Tibial artery (tissue), 4 donors: ENCODE measurements around the gene ASXL2.

Source experiments
- DNase-seq, 2 donors: peaks; one replicate each; pipeline ENCODE4 v3.0.0-alpha.2; 2019
- H3K27ac ChIP-seq, 2 donors: fragments of 200-600 bp; sonication (generic) in 1 of 2; 1 replicate in 1 of 2; 2 replicates in 1 of 2; pipeline ENCODE4 v1.5.1; 2018 to 2019; ENCODE audit warnings: mild to moderate bottlenecking in 1 of 2
- H3K27me3 ChIP-seq, 2 donors: fragments of 200-600 bp; sonication (generic) in 1 of 2; one replicate each; pipeline versions ENCODE4 v1.5.1 to v1.6.0; 2016 to 2019
- H3K36me3 ChIP-seq, 3 donors: fragments of 200-600 bp; sonication (generic) in 2 of 3; one replicate each; pipeline ENCODE4 v1.5.1; 2016 to 2019; ENCODE audit warnings: mild to moderate bottlenecking in 2 of 3
- H3K4me1 ChIP-seq, 4 donors: fragments of 200-600 bp; sonication (generic) in 2 of 4; 1 replicate in 3 of 4; 2 replicates in 1 of 4; pipeline ENCODE4 v1.5.1; 2016 to 2019
- H3K4me3 ChIP-seq, 2 donors: fragments of 200-600 bp; sonication (generic) in 1 of 2; 1 replicate in 1 of 2; 2 replicates in 1 of 2; pipeline ENCODE4 v1.5.1; 2018 to 2019; ENCODE audit warnings: mild to moderate bottlenecking in 2 of 2
- H3K9me3 ChIP-seq, 3 donors: fragments of 200-600 bp; sonication (generic) in 1 of 3; one replicate each; pipeline ENCODE4 v1.5.1; 2016 to 2019
- intact Hi-C: fragments of 100-400 bp; cut with DNase I; formaldehyde crosslinking; loops from one replicate; pipeline ENCODE4 v1.15.0; 2023; ENCODE audit warnings: low total_unique reads
- TF ChIP-seq, protein P1 (sequence below), 2 experiments: fragments of 200-600 bp in 1 of 2; fragments of 450-650 bp in 1 of 2; IDR thresholded peaks; one replicate each; pipeline ENCODE4 v1.5.1; 2017 to 2019; ENCODE audit warnings: antibody characterized with exemption in 2 of 2, mild to moderate bottlenecking in 1 of 2, moderate library complexity in 1 of 2

ASXL2 gene

DNA sequence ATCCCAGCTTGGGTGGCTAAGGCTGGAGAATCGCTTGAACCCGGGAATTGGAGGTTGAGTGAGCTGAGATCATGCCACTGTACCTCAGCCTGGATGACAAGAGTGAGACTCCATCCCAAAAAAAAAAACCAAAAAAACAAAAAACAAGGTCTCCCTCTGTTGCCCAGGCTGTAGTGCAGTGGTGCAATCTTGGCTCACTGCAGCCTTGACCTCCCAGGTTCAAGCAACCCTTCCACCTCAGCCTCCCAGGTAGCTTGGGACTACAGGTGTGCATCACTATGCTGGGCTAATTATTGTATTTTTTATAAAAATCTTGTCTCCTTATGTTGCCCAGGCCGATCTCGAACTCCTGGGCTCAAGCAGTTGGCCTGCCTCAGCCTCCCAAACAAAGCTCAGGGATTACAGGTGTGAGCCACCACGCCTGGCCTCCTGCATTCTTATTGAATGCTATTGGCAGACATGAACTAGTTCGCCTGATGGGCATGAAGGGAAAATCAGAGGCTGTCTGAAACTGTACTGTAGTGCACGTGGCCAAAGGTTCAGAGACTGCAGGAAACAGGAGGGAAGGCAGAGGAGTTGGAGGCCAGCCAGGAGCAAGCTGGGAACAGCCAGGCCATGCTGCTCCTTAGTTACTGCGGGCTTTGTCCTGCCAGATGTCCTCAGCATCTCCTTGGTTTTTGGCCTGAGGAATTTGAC is 16.0 kb upstream of the ASXL2 start:
- Histone ChIP-seq H3K9me3 (no peaks in the 10 kb centered on the region), H3K36me3 (no peaks in the 10 kb centered on the region), H3K27ac (no peak overlapping the region), H3K4me1 (no peaks in the 10 kb centered on the region), H3K4me3 (no peak overlapping the region), H3K27me3 (no peaks in the 10 kb centered on the region)
- no peak for DNase-seq
- TF ChIP-seq, protein P1, sequence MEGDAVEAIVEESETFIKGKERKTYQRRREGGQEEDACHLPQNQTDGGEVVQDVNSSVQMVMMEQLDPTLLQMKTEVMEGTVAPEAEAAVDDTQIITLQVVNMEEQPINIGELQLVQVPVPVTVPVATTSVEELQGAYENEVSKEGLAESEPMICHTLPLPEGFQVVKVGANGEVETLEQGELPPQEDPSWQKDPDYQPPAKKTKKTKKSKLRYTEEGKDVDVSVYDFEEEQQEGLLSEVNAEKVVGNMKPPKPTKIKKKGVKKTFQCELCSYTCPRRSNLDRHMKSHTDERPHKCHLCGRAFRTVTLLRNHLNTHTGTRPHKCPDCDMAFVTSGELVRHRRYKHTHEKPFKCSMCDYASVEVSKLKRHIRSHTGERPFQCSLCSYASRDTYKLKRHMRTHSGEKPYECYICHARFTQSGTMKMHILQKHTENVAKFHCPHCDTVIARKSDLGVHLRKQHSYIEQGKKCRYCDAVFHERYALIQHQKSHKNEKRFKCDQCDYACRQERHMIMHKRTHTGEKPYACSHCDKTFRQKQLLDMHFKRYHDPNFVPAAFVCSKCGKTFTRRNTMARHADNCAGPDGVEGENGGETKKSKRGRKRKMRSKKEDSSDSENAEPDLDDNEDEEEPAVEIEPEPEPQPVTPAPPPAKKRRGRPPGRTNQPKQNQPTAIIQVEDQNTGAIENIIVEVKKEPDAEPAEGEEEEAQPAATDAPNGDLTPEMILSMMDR (IDR thresholded peaks at IDR 0.05): no peak
- intact Hi-C loops: no loop called here

DNA sequence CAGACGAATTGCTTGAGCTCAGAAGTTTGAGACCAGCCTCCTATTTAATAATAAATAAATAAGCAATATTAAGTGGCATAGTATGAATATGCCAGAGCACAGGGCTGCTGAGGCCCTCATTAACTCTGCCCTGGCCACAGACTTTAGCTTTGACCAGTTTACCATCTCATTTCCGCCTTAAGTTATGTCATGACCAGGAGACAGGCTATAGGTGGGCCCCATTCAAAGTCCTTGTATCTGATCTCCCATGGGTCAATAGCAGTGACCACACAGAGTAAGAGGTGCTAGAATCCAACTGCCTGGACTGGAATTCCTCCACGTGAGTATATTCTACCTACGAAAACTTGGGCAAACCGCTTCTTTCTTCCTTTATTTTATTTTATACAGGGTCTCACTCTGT is 13.4 kb upstream of the ASXL2 start:
- intact Hi-C loops: no loop called here
- DNase-seq: no peak
- Histone ChIP-seq H3K4me1 (no peaks in the 10 kb centered on the region), H3K36me3 (no peaks in the 10 kb centered on the region), H3K27ac (no peak overlapping the region), H3K27me3 (no peaks in the 10 kb centered on the region), H3K4me3 (no peak overlapping the region), H3K9me3 (no peaks in the 10 kb centered on the region)
- TF ChIP-seq, protein P1 (IDR thresholded peaks at IDR 0.05): no peak

GRCh38 chr2:25887624-25888242 is 9.4 kb upstream of the ASXL2 start:
- Histone ChIP-seq H3K4me1 (no peaks in the 10 kb centered on the region), H3K27me3 (peaks cover 0 to 7% of the 10 kb centered on the region in 2 donors), H3K27ac (no peak overlapping the region), H3K4me3 (no peak overlapping the region), H3K36me3 (no peaks in the 10 kb centered on the region), H3K9me3 (no peaks in the 10 kb centered on the region)
- intact Hi-C loops: no loop called here
- DNase-seq: no peak
- TF ChIP-seq, protein P1 (IDR thresholded peaks at IDR 0.05): no peak

GRCh38 chr2:25885933-25886332 is 7.6 kb upstream of the ASXL2 start:
- TF ChIP-seq, protein P1 (IDR thresholded peaks at IDR 0.05): no peak
- Histone ChIP-seq H3K36me3 (no peaks in the 10 kb centered on the region), H3K9me3 (no peaks in the 10 kb centered on the region), H3K27ac (no peak overlapping the region), H3K4me1 (no peaks in the 10 kb centered on the region), H3K4me3 (no peak overlapping the region), H3K27me3 (peaks cover 0 to 7% of the 10 kb centered on the region in 2 donors)
- intact Hi-C loops: no loop called here
- DNase-seq: no peak

GRCh38 chr2:25881764-25882163 is 3.5 kb upstream of the ASXL2 start:
- no peak for DNase-seq
- peaks cover 0 to 9% (median 5%) of the 10 kb centered on the region in 4 donors for H3K4me1 ChIP-seq
- H3K27me3 ChIP-seq: peaks cover 0 to 7% of the 10 kb centered on the region in 2 donors
- TF ChIP-seq, protein P1 (IDR thresholded peaks at IDR 0.05): no peak
- H3K36me3 ChIP-seq: no peaks in the 10 kb centered on the region
- H3K27ac ChIP-seq: no peak overlapping the region
- no peak overlapping the region for H3K4me3 ChIP-seq
- intact Hi-C loops: no loop called here
- no peaks in the 10 kb centered on the region for H3K9me3 ChIP-seq
